RWPE1 (cell line): Measurements from ENCODE around the gene KIRREL2.

Source experiments
- CTCF ChIA-PET: fragments of 350-600 bp; sonication (Branson Sonifier 250); formaldehyde crosslinking; extraction: SDS; loops from one replicate; lab custom pipeline; 2021; lab: Yijun Ruan, JAX
- POLR2A ChIA-PET: fragments of 400-600 bp; formaldehyde crosslinking; extraction: SDS; loops from one replicate; lab custom pipeline; 2020; ENCODE audit warnings: antibody characterized with exemption; ENCODE audit not compliant: low non-redundant PET; lab: Yijun Ruan, JAX
- DNase-seq: peaks from one replicate; pipeline ENCODE4 v3.0.0; 2012; ENCODE audit warnings: low spot score
- H3K27ac ChIP-seq: fragments of 450-650 bp; 2 replicates; pipeline ENCODE4 v1.5.1; 2017
- TF ChIP-seq, protein P1 (sequence below): fragments of 450-650 bp; conservative IDR thresholded peaks from 2 replicates; pipeline ENCODE4 v1.5.1; 2017; ENCODE audit warnings: low read depth, mild to moderate bottlenecking

The KIRREL2 gene

DNA sequence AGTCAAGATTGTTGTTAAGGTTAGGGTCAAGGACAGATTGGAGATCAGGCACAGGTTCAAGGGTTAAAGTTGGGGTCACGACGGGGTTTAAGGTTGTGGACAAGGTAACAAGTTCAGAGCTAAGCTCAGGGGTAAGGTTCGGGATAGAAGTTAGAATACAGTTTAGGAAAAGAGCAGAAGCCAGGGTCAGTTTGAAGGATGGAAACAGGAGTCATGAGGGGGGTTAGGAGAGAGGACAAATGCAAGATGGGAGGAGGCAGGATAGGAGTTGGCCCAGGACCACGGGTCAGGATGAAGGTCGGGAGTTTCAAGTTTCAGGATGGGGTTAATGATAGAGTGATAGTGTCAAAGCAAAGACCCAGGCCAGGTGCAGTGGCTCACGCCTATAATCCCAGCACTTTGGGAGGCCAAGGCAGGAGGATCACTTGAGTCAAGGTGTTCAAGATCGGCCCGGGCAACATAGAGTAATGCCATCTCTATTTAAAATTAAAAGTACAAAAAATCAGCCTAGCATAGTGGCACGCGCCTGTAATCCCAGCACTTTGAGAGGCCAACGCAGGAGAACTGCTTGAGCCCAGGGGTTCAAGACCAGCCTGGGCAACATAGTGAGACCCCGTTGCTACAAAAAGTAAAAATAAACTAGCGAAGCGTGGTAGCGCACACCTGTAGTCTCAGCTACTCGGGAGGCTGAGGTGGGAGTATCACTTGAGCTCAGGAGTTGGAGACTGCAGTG is 12.1 kb upstream of the KIRREL2 start:
- TF ChIP-seq, protein P1, sequence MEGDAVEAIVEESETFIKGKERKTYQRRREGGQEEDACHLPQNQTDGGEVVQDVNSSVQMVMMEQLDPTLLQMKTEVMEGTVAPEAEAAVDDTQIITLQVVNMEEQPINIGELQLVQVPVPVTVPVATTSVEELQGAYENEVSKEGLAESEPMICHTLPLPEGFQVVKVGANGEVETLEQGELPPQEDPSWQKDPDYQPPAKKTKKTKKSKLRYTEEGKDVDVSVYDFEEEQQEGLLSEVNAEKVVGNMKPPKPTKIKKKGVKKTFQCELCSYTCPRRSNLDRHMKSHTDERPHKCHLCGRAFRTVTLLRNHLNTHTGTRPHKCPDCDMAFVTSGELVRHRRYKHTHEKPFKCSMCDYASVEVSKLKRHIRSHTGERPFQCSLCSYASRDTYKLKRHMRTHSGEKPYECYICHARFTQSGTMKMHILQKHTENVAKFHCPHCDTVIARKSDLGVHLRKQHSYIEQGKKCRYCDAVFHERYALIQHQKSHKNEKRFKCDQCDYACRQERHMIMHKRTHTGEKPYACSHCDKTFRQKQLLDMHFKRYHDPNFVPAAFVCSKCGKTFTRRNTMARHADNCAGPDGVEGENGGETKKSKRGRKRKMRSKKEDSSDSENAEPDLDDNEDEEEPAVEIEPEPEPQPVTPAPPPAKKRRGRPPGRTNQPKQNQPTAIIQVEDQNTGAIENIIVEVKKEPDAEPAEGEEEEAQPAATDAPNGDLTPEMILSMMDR, result no peak
- POLR2A ChIA-PET, result no interaction called here
- no peak for DNase-seq
- no peak overlapping the region for H3K27ac ChIP-seq
- CTCF ChIA-PET, result interaction anchor here (0.6 to 0.7 kb wide), 2 partner anchors 14 to 97 kb away, joined by 5 to 6 read pairs; no protein-coding TSS in a partner anchor

DNA sequence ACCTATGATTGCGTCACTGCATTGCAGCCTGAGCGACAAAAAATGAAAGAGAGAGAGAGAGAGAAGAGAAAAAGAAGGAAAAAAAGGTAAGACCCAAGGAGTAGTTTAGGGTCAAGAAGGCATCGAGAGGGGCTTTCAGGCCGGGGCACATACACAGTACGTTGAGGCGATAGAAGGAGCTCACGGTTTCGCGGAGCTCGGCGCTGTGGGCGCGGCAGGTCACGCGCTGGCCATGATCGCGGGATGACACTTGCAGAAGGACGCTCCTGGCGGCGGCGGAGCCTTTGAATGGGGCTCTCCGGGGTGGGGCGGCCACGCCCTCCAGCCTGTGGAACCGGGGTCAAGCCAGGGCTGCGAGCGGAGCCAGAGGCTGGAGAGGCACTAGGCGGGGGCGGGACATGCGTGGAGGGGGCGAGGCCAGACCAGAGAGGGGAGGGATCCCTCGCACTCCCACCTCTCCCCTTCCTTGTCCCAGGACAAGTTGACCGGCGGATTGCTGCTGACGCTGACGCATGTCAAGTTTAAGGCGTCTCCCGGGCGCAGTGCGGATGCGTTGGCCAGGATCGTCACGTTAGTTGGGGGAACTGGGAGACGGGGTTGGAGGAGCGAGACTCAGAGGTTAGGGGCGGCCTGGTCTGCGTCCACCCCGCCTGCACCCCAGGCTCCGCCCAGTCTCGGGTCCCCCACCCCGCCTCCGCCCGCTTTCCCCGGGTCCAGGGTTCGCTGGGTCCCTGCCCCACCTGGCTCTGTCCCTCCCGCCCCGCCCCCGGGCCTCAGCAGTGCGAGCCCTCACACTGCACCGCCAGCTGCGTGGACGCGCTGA is 11.3 kb upstream of the KIRREL2 start:
- CTCF ChIA-PET, result interaction anchor here (0.6 to 0.7 kb wide), 4 partner anchors 11 to 326 kb away, joined by 3 to 6 read pairs (median 4); no protein-coding TSS in a partner anchor
- POLR2A ChIA-PET, result no interaction called here
- peak; percentile 35 for DNase-seq
- TF ChIP-seq, protein P1, result no peak
- no peak overlapping the region for H3K27ac ChIP-seq

DNA sequence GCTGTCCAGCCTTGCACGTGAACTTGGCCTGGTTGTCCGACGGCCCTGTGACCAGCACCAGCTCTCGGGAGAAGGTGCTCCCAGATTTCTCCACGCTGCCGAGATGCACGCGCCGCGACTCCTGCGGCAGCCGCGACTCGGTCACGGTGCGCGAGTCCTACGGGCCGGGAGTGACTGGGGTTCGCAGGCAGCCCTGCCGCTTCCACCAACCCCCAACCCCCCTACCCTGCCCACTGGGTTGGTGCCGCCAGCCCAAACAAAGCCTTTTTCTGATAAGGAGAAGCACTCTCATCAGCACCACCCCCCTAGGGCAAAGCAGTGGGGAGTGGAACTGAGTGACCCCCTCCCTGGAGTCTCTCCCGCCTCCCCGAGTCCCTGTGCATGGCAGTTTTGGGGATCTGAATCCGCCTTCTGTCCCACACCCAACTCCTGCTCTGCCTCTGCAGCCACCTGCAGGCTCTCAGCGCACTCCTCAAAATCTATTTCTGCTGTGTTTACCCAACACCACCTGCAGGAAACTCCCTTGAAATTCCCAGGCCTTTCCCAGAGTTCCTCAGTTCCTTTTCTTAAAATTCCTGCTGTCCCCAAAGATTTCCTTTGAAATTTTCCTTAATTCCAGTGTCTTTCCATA is 10.6 kb upstream of the KIRREL2 start:
- no peak overlapping the region for H3K27ac ChIP-seq
- TF ChIP-seq, protein P1, result no peak
- DNase-seq, result peak; percentile 35
- ChIA-PET POLR2A (no interaction called here), CTCF (interaction anchor here (0.7 kb wide), 2 partner anchors 19 to 325 kb away, joined by 3 to 4 read pairs; no protein-coding TSS in a partner anchor)

DNA sequence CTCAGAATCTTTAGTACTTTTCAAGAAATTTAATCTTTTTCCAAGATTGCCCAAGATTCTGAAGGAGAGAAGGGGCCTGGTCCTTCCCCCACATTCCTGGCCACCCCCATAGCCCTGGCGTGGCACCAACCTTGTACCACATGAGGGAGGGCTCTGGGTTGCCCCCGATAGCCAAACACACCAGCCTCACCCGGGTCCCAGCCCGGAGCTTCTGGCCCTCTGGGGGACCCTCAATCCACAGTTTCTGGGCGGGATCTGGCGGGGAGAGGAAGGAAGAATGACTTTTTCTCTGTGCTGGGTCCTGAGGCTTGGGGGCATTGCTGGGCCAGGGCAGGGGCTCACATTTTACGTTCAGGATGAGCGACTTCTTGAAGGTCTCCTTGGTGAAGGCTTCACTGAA is 8.8 kb upstream of the KIRREL2 start:
- TF ChIP-seq, protein P1, result no peak
- POLR2A ChIA-PET, result no interaction called here
- DNase-seq, result no peak
- H3K27ac ChIP-seq, result no peak overlapping the region
- CTCF ChIA-PET, result no interaction called here

DNA sequence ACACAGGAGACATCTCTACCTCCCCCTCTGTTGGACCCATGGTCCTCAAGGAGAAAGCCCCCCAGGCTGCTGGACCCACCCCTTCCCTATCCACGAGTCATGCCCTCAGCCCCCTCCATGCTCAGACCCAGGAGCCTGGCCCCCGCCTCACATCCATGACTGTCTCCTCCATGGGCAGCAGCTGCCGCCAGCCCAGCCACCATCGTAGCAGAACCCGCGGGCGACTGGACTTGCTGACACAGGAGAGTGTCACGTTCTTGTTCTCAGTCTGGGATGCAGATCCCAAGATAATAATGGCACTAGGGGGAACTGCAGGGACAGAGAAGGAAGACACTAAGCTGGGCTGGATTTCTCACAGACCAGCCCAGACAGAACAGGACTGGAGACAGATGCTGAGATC is 8.2 kb upstream of the KIRREL2 start:
- POLR2A ChIA-PET, result no interaction called here
- TF ChIP-seq, protein P1, result no peak
- H3K27ac ChIP-seq, result no peak overlapping the region
- CTCF ChIA-PET, result interaction anchor here (0.6 kb wide), 1 partner anchor 338 kb away, joined by 3 read pairs; no protein-coding TSS in a partner anchor
- no peak for DNase-seq
